GM23338 (cell line): Measurements from ENCODE around the gene ZNF287. TPM values are rescaled to one million over a fixed set of nuclear protein-coding genes. Genes with fewer than 3 reads are reported as not detected.

Experiments used
- ATAC-seq: fragments of 200-7000 bp; cut with Tn5 transposase; 3 replicates; pipeline ENCODE4 v1.9.1; 2020
- DNase-seq: peaks from one replicate; pipeline ENCODE4 v3.0.0-alpha.2; 2015; ENCODE audit warnings: low spot score
- H2AFZ ChIP-seq: fragments of 200-600 bp; sonication (generic); 2 replicates; pipeline ENCODE4 v1.8.0; 2016; ENCODE audit warnings: antibody characterized with exemption, mild to moderate bottlenecking, moderate library complexity
- H3F3A ChIP-seq: fragments of 200-600 bp; sonication (generic); replicated peaks from 2 replicates; pipeline ENCODE4 v1.8.0; 2017; ENCODE audit warnings: antibody characterized with exemption, mixed run types, low read depth
- H3K27ac ChIP-seq: fragments of 200-600 bp; sonication (generic); 2 replicates; pipeline ENCODE4 v1.6.1; 2016; ENCODE audit warnings: low read depth
- H3K27me3 ChIP-seq: fragments of 200-600 bp; sonication (generic); 2 replicates; pipeline ENCODE4 v1.8.0; 2016; ENCODE audit warnings: mild to moderate bottlenecking, mixed run types, moderate library complexity; ENCODE audit not compliant: insufficient read depth
- H3K36me3 ChIP-seq: fragments of 200-600 bp; sonication (generic); 2 replicates; pipeline ENCODE4 v1.8.0; 2016; ENCODE audit warnings: mild to moderate bottlenecking; ENCODE audit not compliant: insufficient read depth
- H3K4me1 ChIP-seq: fragments of 200-600 bp; sonication (generic); 2 replicates; pipeline ENCODE4 v1.8.0; 2016; ENCODE audit warnings: mild to moderate bottlenecking, moderate library complexity; ENCODE audit not compliant: insufficient read depth
- H3K4me2 ChIP-seq: fragments of 200-600 bp; sonication (generic); 2 replicates; pipeline ENCODE4 v1.7.1; 2017; ENCODE audit warnings: mixed run types
- H3K4me3 ChIP-seq: fragments of 200-600 bp; sonication (generic); 2 replicates; pipeline ENCODE4 v1.6.1; 2016; ENCODE audit warnings: mixed run types
- H3K79me2 ChIP-seq: fragments of 200-600 bp; sonication (generic); replicated peaks from 2 replicates; pipeline ENCODE4 v1.8.0; 2017; ENCODE audit warnings: mild to moderate bottlenecking; ENCODE audit not compliant: insufficient read depth
- H3K9me2 ChIP-seq: fragments of 200-600 bp; sonication (generic); 2 replicates; pipeline ENCODE4 v1.8.0; 2017; ENCODE audit not compliant: insufficient read depth
- H4K20me1 ChIP-seq: fragments of 200-600 bp; sonication (generic); replicated peaks from 2 replicates; pipeline ENCODE4 v1.8.0; 2017; ENCODE audit warnings: mild to moderate bottlenecking; ENCODE audit not compliant: insufficient read depth
- H3K27ac Mint-ChIP-seq: 2 replicates; pipeline ENCODE4 v1.8.0; 2020; ENCODE audit warnings: inconsistent platforms, mild to moderate bottlenecking, moderate library complexity, mixed read lengths
- H3K27me3 Mint-ChIP-seq: 3 replicates; pipeline ENCODE4 v1.8.0; 2022; ENCODE audit warnings: low read depth, mild to moderate bottlenecking, moderate library complexity, mixed read lengths, inconsistent platforms; ENCODE audit not compliant: insufficient read depth, poor library complexity
- H3K36me3 Mint-ChIP-seq: 3 replicates; pipeline ENCODE4 v1.8.0; 2021; ENCODE audit warnings: low read depth, mild to moderate bottlenecking, inconsistent platforms, moderate library complexity, mixed read lengths
- H3K4me1 Mint-ChIP-seq: 3 replicates; pipeline ENCODE4 v1.8.0; 2020; ENCODE audit warnings: mild to moderate bottlenecking, inconsistent platforms, mixed read lengths
- H3K4me3 Mint-ChIP-seq: 3 replicates; pipeline ENCODE4 v1.8.0; 2021; ENCODE audit warnings: moderate library complexity, mild to moderate bottlenecking, inconsistent platforms, mixed read lengths
- H3K9me3 Mint-ChIP-seq: 3 replicates; pipeline ENCODE4 v1.8.0; 2020; ENCODE audit warnings: moderate library complexity, mild to moderate bottlenecking, inconsistent platforms, mixed read lengths
- CREB1 ChIP-seq: fragments of 250-450 bp; sonication (Bioruptor Pico); IDR thresholded peaks from 2 replicates; pipeline ENCODE4 v1.5.0; 2020; ENCODE audit warnings: low read depth, mild to moderate bottlenecking, moderate library complexity
- ETS1 ChIP-seq: IDR thresholded peaks from 2 replicates; pipeline ENCODE4 v1.6.1; 2016; ENCODE audit warnings: antibody characterized with exemption
- EZH2 ChIP-seq: fragments of 200-600 bp; sonication (generic); IDR thresholded peaks from one replicate; pipeline ENCODE4 v1.8.0; 2017; ENCODE audit warnings: antibody characterized with exemption, mild to moderate bottlenecking, low read depth; ENCODE audit not compliant: unreplicated experiment
- EZH2phosphoT487 ChIP-seq: fragments of 200-600 bp; sonication (generic); IDR thresholded peaks from one replicate; pipeline ENCODE4 v1.8.1; 2018; ENCODE audit warnings: antibody characterized with exemption; ENCODE audit not compliant: unreplicated experiment
- JUNB ChIP-seq: IDR thresholded peaks from one replicate; pipeline ENCODE4 v1.6.1; 2016; ENCODE audit warnings: antibody characterized with exemption; ENCODE audit not compliant: unreplicated experiment
- NANOG ChIP-seq: IDR thresholded peaks from 2 replicates; pipeline ENCODE4 v1.6.1; 2016; ENCODE audit warnings: antibody characterized with exemption, borderline replicate concordance
- POLR2AphosphoS5 ChIP-seq: IDR thresholded peaks from 2 replicates; pipeline ENCODE4 v1.6.1; 2016; ENCODE audit warnings: antibody characterized with exemption, low read depth
- STAT1 ChIP-seq: IDR thresholded peaks from one replicate; pipeline ENCODE4 v1.6.1; 2016; ENCODE audit warnings: antibody characterized with exemption; ENCODE audit not compliant: unreplicated experiment
- ZNF331 ChIP-seq: fragments of 250-450 bp; sonication (Bioruptor Pico); IDR thresholded peaks from 2 replicates; pipeline ENCODE4 v1.5.0; 2020; ENCODE audit warnings: low read depth, mild to moderate bottlenecking, moderate library complexity
- polyA plus RNA-seq: library from polyadenylated mRNA; unstranded; fragments of >200 nt; fragmentation: Nextera tagmentation; extraction: Ambion mirVana; gene quantifications from 2 replicates; pipeline ENCODE4 v1.2.1, GENCODE V29; 2016
- total RNA-seq: library from RNA; depleted of rRNA; stranded (reverse); fragments of >200 nt; shearing (Covaris generic); gene quantifications from 2 replicates; pipeline ENCODE4 v1.2.3, GENCODE V29; 2014
- TF ChIP-seq, protein P1 (sequence below): IDR thresholded peaks from one replicate; pipeline ENCODE4 v1.6.1; 2018; ENCODE audit warnings: antibody characterized with exemption; ENCODE audit not compliant: unreplicated experiment
- TF ChIP-seq, protein P2 (sequence below): fragments of 250-450 bp; sonication (Bioruptor Pico); IDR thresholded peaks from 2 replicates; pipeline ENCODE4 v1.5.0; 2020; ENCODE audit warnings: mild to moderate bottlenecking, moderate library complexity

The ZNF287 gene
- total and polyA plus RNA-seq, 2 experiments from 2014 or later, result 5.1 to 8.0 TPM

- TF ChIP-seq ZNF331 (CRISPR knock-in tag), result no peak
- TF ChIP-seq EZH2phosphoT487, result no peak
- TF ChIP-seq ETS1, result no peak
- no peak for TF ChIP-seq NANOG
- no peak for TF ChIP-seq POLR2AphosphoS5
- no peak for TF ChIP-seq EZH2
- no peak for TF ChIP-seq CREB1
- TF ChIP-seq, protein P1, sequence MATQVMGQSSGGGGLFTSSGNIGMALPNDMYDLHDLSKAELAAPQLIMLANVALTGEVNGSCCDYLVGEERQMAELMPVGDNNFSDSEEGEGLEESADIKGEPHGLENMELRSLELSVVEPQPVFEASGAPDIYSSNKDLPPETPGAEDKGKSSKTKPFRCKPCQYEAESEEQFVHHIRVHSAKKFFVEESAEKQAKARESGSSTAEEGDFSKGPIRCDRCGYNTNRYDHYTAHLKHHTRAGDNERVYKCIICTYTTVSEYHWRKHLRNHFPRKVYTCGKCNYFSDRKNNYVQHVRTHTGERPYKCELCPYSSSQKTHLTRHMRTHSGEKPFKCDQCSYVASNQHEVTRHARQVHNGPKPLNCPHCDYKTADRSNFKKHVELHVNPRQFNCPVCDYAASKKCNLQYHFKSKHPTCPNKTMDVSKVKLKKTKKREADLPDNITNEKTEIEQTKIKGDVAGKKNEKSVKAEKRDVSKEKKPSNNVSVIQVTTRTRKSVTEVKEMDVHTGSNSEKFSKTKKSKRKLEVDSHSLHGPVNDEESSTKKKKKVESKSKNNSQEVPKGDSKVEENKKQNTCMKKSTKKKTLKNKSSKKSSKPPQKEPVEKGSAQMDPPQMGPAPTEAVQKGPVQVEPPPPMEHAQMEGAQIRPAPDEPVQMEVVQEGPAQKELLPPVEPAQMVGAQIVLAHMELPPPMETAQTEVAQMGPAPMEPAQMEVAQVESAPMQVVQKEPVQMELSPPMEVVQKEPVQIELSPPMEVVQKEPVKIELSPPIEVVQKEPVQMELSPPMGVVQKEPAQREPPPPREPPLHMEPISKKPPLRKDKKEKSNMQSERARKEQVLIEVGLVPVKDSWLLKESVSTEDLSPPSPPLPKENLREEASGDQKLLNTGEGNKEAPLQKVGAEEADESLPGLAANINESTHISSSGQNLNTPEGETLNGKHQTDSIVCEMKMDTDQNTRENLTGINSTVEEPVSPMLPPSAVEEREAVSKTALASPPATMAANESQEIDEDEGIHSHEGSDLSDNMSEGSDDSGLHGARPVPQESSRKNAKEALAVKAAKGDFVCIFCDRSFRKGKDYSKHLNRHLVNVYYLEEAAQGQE, result no peak
These were observed 52.4 kb downstream of the ZNF287 start (continued) for GRCh38 chr17:16516594-16517051.

DNA sequence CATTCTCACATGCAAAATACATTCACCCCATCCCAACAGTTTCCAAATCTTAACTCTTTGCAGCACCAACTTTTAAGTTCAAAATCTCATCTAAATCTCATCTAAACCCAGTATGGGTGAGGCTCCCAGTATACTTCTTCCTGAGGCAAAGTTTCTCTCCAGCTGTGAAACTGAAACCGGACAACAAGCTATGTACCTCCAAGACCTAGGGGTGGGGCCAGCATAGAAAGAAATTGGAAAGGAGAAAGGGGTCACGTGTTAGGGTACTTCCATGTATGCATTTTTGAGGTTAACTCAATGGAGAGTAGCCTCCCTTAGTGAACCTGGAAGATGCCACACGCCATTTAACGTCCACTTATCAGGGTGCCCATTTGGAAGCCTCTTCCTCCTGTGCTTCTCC lies 53.1 kb downstream of the ZNF287 start:
- H3K4me1 ChIP-seq, result peaks cover 16% of the 10 kb centered on the region
- no peak for DNase-seq
- Mint-ChIP-seq H3K27ac (no peak overlapping the region), H3K27me3 (peaks cover 7% of the 10 kb centered on the region), H3K9me3 (no peaks in the 10 kb centered on the region), H3K36me3 (no peaks in the 10 kb centered on the region), H3K4me1 (peaks cover 28% of the 10 kb centered on the region), H3K4me3 (no peak overlapping the region)
- no peak for ATAC-seq
- no peaks in the 10 kb centered on the region for H4K20me1 ChIP-seq
- no peak overlapping the region for H2AFZ ChIP-seq
- no peak overlapping the region for H3K4me2 ChIP-seq
- no peak overlapping the region for H3K27ac ChIP-seq
- H3K36me3 ChIP-seq, result no peaks in the 10 kb centered on the region
- no peaks in the 10 kb centered on the region for H3K27me3 ChIP-seq
- H3K79me2 ChIP-seq, result no peaks in the 10 kb centered on the region
- no peak overlapping the region for H3K4me3 ChIP-seq
- no peaks in the 10 kb centered on the region for H3K9me2 ChIP-seq
- H3F3A ChIP-seq, result peaks cover 5% of the 10 kb centered on the region; the same call in 1 of the 2 replicates
- no peak for TF ChIP-seq POLR2AphosphoS5
- no peak for TF ChIP-seq ZNF331 (CRISPR knock-in tag)
- no peak for TF ChIP-seq JUNB
- TF ChIP-seq STAT1, result no peak
- no peak for TF ChIP-seq NANOG
- TF ChIP-seq, protein P2, sequence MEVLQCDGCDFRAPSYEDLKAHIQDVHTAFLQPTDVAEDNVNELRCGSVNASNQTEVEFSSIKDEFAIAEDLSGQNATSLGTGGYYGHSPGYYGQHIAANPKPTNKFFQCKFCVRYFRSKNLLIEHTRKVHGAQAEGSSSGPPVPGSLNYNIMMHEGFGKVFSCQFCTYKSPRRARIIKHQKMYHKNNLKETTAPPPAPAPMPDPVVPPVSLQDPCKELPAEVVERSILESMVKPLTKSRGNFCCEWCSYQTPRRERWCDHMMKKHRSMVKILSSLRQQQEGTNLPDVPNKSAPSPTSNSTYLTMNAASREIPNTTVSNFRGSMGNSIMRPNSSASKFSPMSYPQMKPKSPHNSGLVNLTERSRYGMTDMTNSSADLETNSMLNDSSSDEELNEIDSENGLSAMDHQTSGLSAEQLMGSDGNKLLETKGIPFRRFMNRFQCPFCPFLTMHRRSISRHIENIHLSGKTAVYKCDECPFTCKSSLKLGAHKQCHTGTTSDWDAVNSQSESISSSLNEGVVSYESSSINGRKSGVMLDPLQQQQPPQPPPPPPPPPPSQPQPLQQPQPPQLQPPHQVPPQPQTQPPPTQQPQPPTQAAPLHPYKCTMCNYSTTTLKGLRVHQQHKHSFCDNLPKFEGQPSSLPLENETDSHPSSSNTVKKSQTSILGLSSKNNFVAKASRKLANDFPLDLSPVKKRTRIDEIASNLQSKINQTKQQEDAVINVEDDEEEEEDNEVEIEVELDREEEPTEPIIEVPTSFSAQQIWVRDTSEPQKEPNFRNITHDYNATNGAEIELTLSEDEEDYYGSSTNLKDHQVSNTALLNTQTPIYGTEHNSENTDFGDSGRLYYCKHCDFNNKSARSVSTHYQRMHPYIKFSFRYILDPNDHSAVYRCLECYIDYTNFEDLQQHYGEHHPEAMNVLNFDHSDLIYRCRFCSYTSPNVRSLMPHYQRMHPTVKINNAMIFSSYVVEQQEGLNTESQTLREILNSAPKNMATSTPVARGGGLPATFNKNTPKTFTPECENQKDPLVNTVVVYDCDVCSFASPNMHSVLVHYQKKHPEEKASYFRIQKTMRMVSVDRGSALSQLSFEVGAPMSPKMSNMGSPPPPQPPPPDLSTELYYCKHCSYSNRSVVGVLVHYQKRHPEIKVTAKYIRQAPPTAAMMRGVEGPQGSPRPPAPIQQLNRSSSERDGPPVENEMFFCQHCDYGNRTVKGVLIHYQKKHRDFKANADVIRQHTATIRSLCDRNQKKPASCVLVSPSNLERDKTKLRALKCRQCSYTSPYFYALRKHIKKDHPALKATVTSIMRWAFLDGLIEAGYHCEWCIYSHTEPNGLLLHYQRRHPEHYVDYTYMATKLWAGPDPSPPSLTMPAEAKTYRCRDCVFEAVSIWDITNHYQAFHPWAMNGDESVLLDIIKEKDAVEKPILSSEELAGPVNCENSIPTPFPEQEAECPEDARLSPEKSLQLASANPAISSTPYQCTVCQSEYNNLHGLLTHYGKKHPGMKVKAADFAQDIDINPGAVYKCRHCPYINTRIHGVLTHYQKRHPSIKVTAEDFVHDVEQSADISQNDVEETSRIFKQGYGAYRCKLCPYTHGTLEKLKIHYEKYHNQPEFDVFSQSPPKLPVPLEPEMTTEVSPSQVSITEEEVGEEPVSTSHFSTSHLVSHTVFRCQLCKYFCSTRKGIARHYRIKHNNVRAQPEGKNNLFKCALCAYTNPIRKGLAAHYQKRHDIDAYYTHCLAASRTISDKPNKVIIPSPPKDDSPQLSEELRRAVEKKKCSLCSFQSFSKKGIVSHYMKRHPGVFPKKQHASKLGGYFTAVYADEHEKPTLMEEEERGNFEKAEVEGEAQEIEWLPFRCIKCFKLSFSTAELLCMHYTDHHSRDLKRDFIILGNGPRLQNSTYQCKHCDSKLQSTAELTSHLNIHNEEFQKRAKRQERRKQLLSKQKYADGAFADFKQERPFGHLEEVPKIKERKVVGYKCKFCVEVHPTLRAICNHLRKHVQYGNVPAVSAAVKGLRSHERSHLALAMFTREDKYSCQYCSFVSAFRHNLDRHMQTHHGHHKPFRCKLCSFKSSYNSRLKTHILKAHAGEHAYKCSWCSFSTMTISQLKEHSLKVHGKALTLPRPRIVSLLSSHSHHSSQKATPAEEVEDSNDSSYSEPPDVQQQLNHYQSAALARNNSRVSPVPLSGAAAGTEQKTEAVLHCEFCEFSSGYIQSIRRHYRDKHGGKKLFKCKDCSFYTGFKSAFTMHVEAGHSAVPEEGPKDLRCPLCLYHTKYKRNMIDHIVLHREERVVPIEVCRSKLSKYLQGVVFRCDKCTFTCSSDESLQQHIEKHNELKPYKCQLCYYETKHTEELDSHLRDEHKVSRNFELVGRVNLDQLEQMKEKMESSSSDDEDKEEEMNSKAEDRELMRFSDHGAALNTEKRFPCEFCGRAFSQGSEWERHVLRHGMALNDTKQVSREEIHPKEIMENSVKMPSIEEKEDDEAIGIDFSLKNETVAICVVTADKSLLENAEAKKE, result no peak
- TF ChIP-seq EZH2phosphoT487, result no peak
- TF ChIP-seq EZH2, result no peak
